ENCODE data around the gene IL11.

Gene IL11

GRCh38 chr19:55352549-55353145 is 17.6 kb downstream of the IL11 start:
- H3K27ac ChIP-seq (ENCODE audit: low read length): no peak overlapping the region
- H3K9ac ChIP-seq (ENCODE audit: low read depth, low read length): no peak overlapping the region
- ATAC-seq (ENCODE audit: insufficient read depth, low read depth) (no peak), DNase-seq (no peak)
- H3K36me3 ChIP-seq (ENCODE audit: insufficient read depth, low read length): peaks cover 10% of the 10 kb centered on the region; the same call in 1 of the 2 replicates
- H3K4me1 ChIP-seq (ENCODE audit: insufficient read depth, low read length): no peaks in the 10 kb centered on the region
- H3K9me3 ChIP-seq (ENCODE audit: insufficient read depth, low read length, severe bottlenecking): no peaks in the 10 kb centered on the region
- H3K79me2 ChIP-seq (ENCODE audit: insufficient read depth, low read length): no peaks in the 10 kb centered on the region
- H3K27me3 ChIP-seq (ENCODE audit: insufficient read depth, low read length, poor library complexity): no peaks in the 10 kb centered on the region
- H2AFZ ChIP-seq (ENCODE audit: low read depth, low read length): no peak overlapping the region
- no peak overlapping the region for H3K4me3 ChIP-seq (ENCODE audit: low read depth in 1 of 2, low read length in 2 of 2)
- TF ChIP-seq EZH2 (IDR thresholded peaks at IDR 0.05; ENCODE audit: borderline replicate concordance, low read depth, low read length, severe bottlenecking) (no peak), CTCF (IDR thresholded peaks at IDR 0.05; ENCODE audit: borderline replicate concordance, extremely low read depth, low read length, poor library complexity, severe bottlenecking) (no peak)
- no peak overlapping the region for H3K4me2 ChIP-seq (ENCODE audit: insufficient read depth, low read length)
- H4K20me1 ChIP-seq (ENCODE audit: insufficient read depth, low read length): no peaks in the 10 kb centered on the region; the same call in 1 of the 2 replicates

- H3K9ac ChIP-seq (ENCODE audit: low read depth, low read length): no peak overlapping the region
- ATAC-seq (ENCODE audit: insufficient read depth, low read depth): peak; percentile 12; the same call in 1 of the 3 replicates
Measured at GRCh38 chr19:55352040-55352439, 18.2 kb downstream of the IL11 start.

GRCh38 chr19:55350620-55351315 is 19.5 kb downstream of the IL11 start:
- H2AFZ ChIP-seq (ENCODE audit: low read depth, low read length): no peak overlapping the region
- H3K9me3 ChIP-seq (ENCODE audit: insufficient read depth, low read length, severe bottlenecking): no peaks in the 10 kb centered on the region
- no peaks in the 10 kb centered on the region for H3K27me3 ChIP-seq (ENCODE audit: insufficient read depth, low read length, poor library complexity)
- no peak for ATAC-seq (ENCODE audit: insufficient read depth, low read depth)
- no peak overlapping the region for H3K27ac ChIP-seq (ENCODE audit: low read length)
- no peak for DNase-seq
- no peak overlapping the region for H3K4me3 ChIP-seq (ENCODE audit: low read depth in 1 of 2, low read length in 2 of 2)
- no peak overlapping the region for H3K9ac ChIP-seq (ENCODE audit: low read depth, low read length)
- H3K36me3 ChIP-seq (ENCODE audit: insufficient read depth, low read length): peaks cover 26% of the 10 kb centered on the region
- no peaks in the 10 kb centered on the region for H3K4me1 ChIP-seq (ENCODE audit: insufficient read depth, low read length)
- TF ChIP-seq CTCF (IDR thresholded peaks at IDR 0.05; ENCODE audit: borderline replicate concordance, extremely low read depth, low read length, poor library complexity, severe bottlenecking) (no peak), EZH2 (IDR thresholded peaks at IDR 0.05; ENCODE audit: borderline replicate concordance, low read depth, low read length, severe bottlenecking) (no peak)
- H4K20me1 ChIP-seq (ENCODE audit: insufficient read depth, low read length): peaks cover 8% of the 10 kb centered on the region
- no peak overlapping the region for H3K4me2 ChIP-seq (ENCODE audit: insufficient read depth, low read length)
- H3K79me2 ChIP-seq (ENCODE audit: insufficient read depth, low read length): no peaks in the 10 kb centered on the region

More at GRCh38 chr19:55352040-55352439, 18.2 kb downstream of the IL11 start:
- H3K4me2 ChIP-seq (ENCODE audit: insufficient read depth, low read length): no peak overlapping the region
- no peaks in the 10 kb centered on the region for H3K79me2 ChIP-seq (ENCODE audit: insufficient read depth, low read length)
- no peak overlapping the region for H3K27ac ChIP-seq (ENCODE audit: low read length)
- H3K27me3 ChIP-seq (ENCODE audit: insufficient read depth, low read length, poor library complexity): no peaks in the 10 kb centered on the region
- H3K4me1 ChIP-seq (ENCODE audit: insufficient read depth, low read length): no peaks in the 10 kb centered on the region
- H3K9me3 ChIP-seq (ENCODE audit: insufficient read depth, low read length, severe bottlenecking): no peaks in the 10 kb centered on the region
- H3K36me3 ChIP-seq (ENCODE audit: insufficient read depth, low read length): peaks cover 14% of the 10 kb centered on the region
- H4K20me1 ChIP-seq (ENCODE audit: insufficient read depth, low read length): peaks cover 3% of the 10 kb centered on the region; the same call in 1 of the 2 replicates
- no peak overlapping the region for H2AFZ ChIP-seq (ENCODE audit: low read depth, low read length)
- H3K4me3 ChIP-seq (ENCODE audit: low read depth in 1 of 2, low read length in 2 of 2): no peak overlapping the region
- no peak for DNase-seq
- no peak for TF ChIP-seq CTCF (IDR thresholded peaks at IDR 0.05; ENCODE audit: borderline replicate concordance, extremely low read depth, low read length, poor library complexity, severe bottlenecking)
- no peak for TF ChIP-seq EZH2 (IDR thresholded peaks at IDR 0.05; ENCODE audit: borderline replicate concordance, low read depth, low read length, severe bottlenecking)
